IMR-90 (cell line): ENCODE data around the gene ERC2. TPM values are rescaled to one million over a fixed set of nuclear protein-coding genes. Genes with fewer than 3 reads are reported as not detected.

Experiments used
- ATAC-seq: fragments of 200-7000 bp; cut with Tn5 transposase; 2 replicates; pipeline ENCODE4 v1.9.1; 2020; ENCODE audit warnings: low read depth, mild to moderate bottlenecking, moderate library complexity
- BruUV-seq: library from RNA; stranded (reverse); fragments of 400-500 nt; replicated peaks from 2 replicates; lab custom pipeline; 2021; lab: Mats Ljungman, UMichigan
- CTCF ChIA-PET: fragments of 300-600 bp; formaldehyde crosslinking; extraction: SDS; loops from one replicate; lab custom pipeline; 2021; ENCODE audit warnings: antibody characterized with exemption; lab: Yijun Ruan, JAX
- POLR2A ChIA-PET: fragments of 300-600 bp; sonication (Branson Sonifier 250); formaldehyde crosslinking; loops from one replicate; lab custom pipeline; 2022; ENCODE audit warnings: antibody characterized with exemption; ENCODE audit not compliant: unreplicated experiment; lab: Charles Lee
- DNase-seq: peaks from one replicate; pipeline ENCODE4 v3.0.0; 2013
- H2AFZ ChIP-seq: replicated peaks from 2 replicates; pipeline ENCODE3; 2013; ENCODE audit warnings: low read length, mild to moderate bottlenecking; ENCODE audit not compliant: poor library complexity
- H2AK5ac ChIP-seq: 2 replicates; pipeline ENCODE4 v1.6.1; 2013; ENCODE audit warnings: low read depth, low read length, inconsistent platforms
- H2AK9ac ChIP-seq: replicated peaks from 2 replicates; pipeline ENCODE3; 2013; ENCODE audit warnings: mild to moderate bottlenecking, low read depth, low read length, moderate library complexity; ENCODE audit not compliant: poor library complexity
- H2BK120ac ChIP-seq: 2 replicates; pipeline ENCODE4 v1.6.1; 2013; ENCODE audit warnings: low read depth, low read length, inconsistent platforms
- H2BK15ac ChIP-seq: 3 replicates; pipeline ENCODE4 v1.6.1; 2013; ENCODE audit warnings: low read depth, low read length, inconsistent platforms
- H2BK20ac ChIP-seq: 2 replicates; pipeline ENCODE4 v1.6.1; 2013; ENCODE audit warnings: low read depth, mild to moderate bottlenecking, inconsistent platforms, low read length, moderate library complexity
- H2BK5ac ChIP-seq: 2 replicates; pipeline ENCODE4 v1.6.1; 2013; ENCODE audit warnings: mild to moderate bottlenecking, low read depth, low read length, inconsistent platforms; ENCODE audit not compliant: poor library complexity, severe bottlenecking
- H3K14ac ChIP-seq: replicated peaks from 2 replicates; pipeline ENCODE4 v1.6.1; 2013; ENCODE audit warnings: low read depth, low read length, inconsistent platforms
- H3K18ac ChIP-seq: 2 replicates; pipeline ENCODE4 v1.6.1; 2013; ENCODE audit warnings: low read depth, low read length, control low read depth
- H3K23ac ChIP-seq: 2 replicates; pipeline ENCODE4 v1.6.1; 2013; ENCODE audit warnings: low read depth, low read length, inconsistent platforms
- H3K27ac ChIP-seq: 2 replicates; pipeline ENCODE4 v1.5.1; 2013; ENCODE audit warnings: mild to moderate bottlenecking, control low read depth, low read length; ENCODE audit not compliant: insufficient read depth
- H3K27me3 ChIP-seq: 2 replicates; pipeline ENCODE4 v1.6.1; 2013; ENCODE audit warnings: low read length; ENCODE audit not compliant: control insufficient read depth, insufficient read depth
- H3K36me3 ChIP-seq: 2 replicates; pipeline ENCODE4 v1.6.1; 2013; ENCODE audit warnings: low read length, mixed read lengths; ENCODE audit not compliant: control insufficient read depth, insufficient read depth
- H3K4ac ChIP-seq: 2 replicates; pipeline ENCODE4 v1.6.1; 2013; ENCODE audit warnings: low read depth, low read length, inconsistent platforms
- H3K4me1 ChIP-seq: 2 replicates; pipeline ENCODE4 v1.6.1; 2013; ENCODE audit warnings: low read length, mixed read lengths; ENCODE audit not compliant: control insufficient read depth, insufficient read depth
- H3K4me2 ChIP-seq: 2 replicates; pipeline ENCODE4 v1.6.1; 2013; ENCODE audit warnings: low read depth, mild to moderate bottlenecking, control low read depth, low read length, moderate library complexity
- H3K4me3 ChIP-seq: 2 replicates; pipeline ENCODE4 v1.5.1; 2013; ENCODE audit warnings: low read depth, mild to moderate bottlenecking, control low read depth, low read length, moderate library complexity; ENCODE audit not compliant: insufficient read depth
- H3K56ac ChIP-seq: 2 replicates; pipeline ENCODE4 v1.6.1; 2013; ENCODE audit warnings: low read length, inconsistent platforms; ENCODE audit not compliant: insufficient read depth; ENCODE audit errors: extremely low read depth
- H3K79me1 ChIP-seq, 2 experiments: 2 replicates each; pipeline ENCODE4 v1.6.1; 2013; ENCODE audit warnings: low read length in 2 of 2, inconsistent platforms in 1 of 2, low read depth in 1 of 2
- H3K9ac ChIP-seq: 2 replicates; pipeline ENCODE4 v1.6.1; 2013; ENCODE audit warnings: low read depth, low read length, control low read depth
- H3K9me1 ChIP-seq: 2 replicates; pipeline ENCODE4 v1.6.1; 2013; ENCODE audit warnings: low read length, inconsistent platforms; ENCODE audit not compliant: insufficient read depth
- H3K9me3 ChIP-seq: 2 replicates; pipeline ENCODE4 v1.6.1; 2013; ENCODE audit warnings: low read length; ENCODE audit not compliant: control insufficient read depth, insufficient read depth
- H4K20me1 ChIP-seq: 2 replicates; pipeline ENCODE4 v1.6.1; 2013; ENCODE audit warnings: low read length, inconsistent platforms; ENCODE audit not compliant: insufficient read depth
- H4K5ac ChIP-seq: 2 replicates; pipeline ENCODE4 v1.6.1; 2013; ENCODE audit warnings: mild to moderate bottlenecking, low read depth, low read length, control low read depth
- H4K8ac ChIP-seq, 2 experiments: 2 replicates each; pipeline ENCODE4 v1.6.1; 2013; ENCODE audit warnings: low read depth in 2 of 2, low read length in 2 of 2, control low read depth in 1 of 2, inconsistent platforms in 1 of 2
- H4K91ac ChIP-seq: 2 replicates; pipeline ENCODE4 v1.6.1; 2013; ENCODE audit warnings: low read depth, low read length, inconsistent platforms; ENCODE audit not compliant: insufficient read depth
- BHLHE40 ChIP-seq: fragments of 150-350 bp; IDR thresholded peaks from 2 replicates; pipeline ENCODE4 v1.6.1; 2016; ENCODE audit warnings: mild to moderate bottlenecking, low read depth, low read length
- CEBPB ChIP-seq: IDR thresholded peaks from 2 replicates; pipeline ENCODE4 v1.6.1; 2012; ENCODE audit warnings: low read depth, low read length, improper control_type of control experiment
- CHD1 ChIP-seq: IDR thresholded peaks from 2 replicates; pipeline ENCODE4 v1.6.1; 2012; ENCODE audit warnings: low read depth, low read length, improper control_type of control experiment
- MAFK ChIP-seq: IDR thresholded peaks from 2 replicates; pipeline ENCODE4 v1.6.1; 2012; ENCODE audit warnings: low read depth, low read length, improper control_type of control experiment
- MAZ ChIP-seq: IDR thresholded peaks from 2 replicates; pipeline ENCODE4 v1.6.1; 2012; ENCODE audit warnings: low read depth, mild to moderate bottlenecking, low read length, improper control_type of control experiment, moderate library complexity, borderline replicate concordance
- MXI1 ChIP-seq: IDR thresholded peaks from 2 replicates; pipeline ENCODE4 v1.6.1; 2012; ENCODE audit warnings: low read depth, mild to moderate bottlenecking, low read length, moderate library complexity, borderline replicate concordance
- NFE2L2 ChIP-seq: fragments of 150-350 bp; IDR thresholded peaks from 2 replicates; pipeline ENCODE4 v1.6.1; 2016; ENCODE audit warnings: low read depth, mild to moderate bottlenecking, low read length
- POLR2A ChIP-seq: IDR thresholded peaks from 2 replicates; pipeline ENCODE4 v1.6.1; 2012; ENCODE audit warnings: mild to moderate bottlenecking, low read depth, low read length
- RAD21 ChIP-seq: IDR thresholded peaks from 2 replicates; pipeline ENCODE4 v1.6.1; 2012; ENCODE audit warnings: low read length, improper control_type of control experiment
- RFX5 ChIP-seq: IDR thresholded peaks from 2 replicates; pipeline ENCODE4 v1.8.0; 2012; ENCODE audit warnings: low read depth, mild to moderate bottlenecking, low read length, moderate library complexity
- WGBS, 2 experiments: methylation state at CpG; one replicate each; pipeline versions ENCODE4 v1.1.5 to v1.1.7; 2013; ENCODE audit warnings: missing lambda C conversion rate in 2 of 2; ENCODE audit not compliant: insufficient read length in 1 of 2; ENCODE audit errors: extremely low coverage in 2 of 2; 5-methylcytosine and 5-hydroxymethylcytosine counted together
- dilution Hi-C: fragments of 300-500 bp; cut with HindIII; formaldehyde crosslinking; loops from one replicate; pipeline ENCODE4 v1.14.3; 2018; ENCODE audit warnings: low sequenced_read_pairs; ENCODE audit not compliant: unreplicated experiment
- in situ Hi-C: fragments of 300-500 bp; cut with MboI; formaldehyde crosslinking; loops from 3 replicates; pipeline ENCODE4 v1.14.3; 2019; ENCODE audit warnings: low sequenced_read_pairs, inconsistent platforms, mixed read lengths
- intact Hi-C: fragments of 100-400 bp; cut with micrococcal nuclease; formaldehyde crosslinking; loops from 2 replicates; pipeline ENCODE4 v1.10.0; 2022
- polyA plus RNA-seq, 3 experiments: library from polyadenylated mRNA; depleted of rRNA; stranded (reverse); fragments of >200 nt; gene quantifications; 2 replicates each; pipeline ENCODE4 v1.2.3, GENCODE V29; 2012; ENCODE audit warnings: low replicate concordance in 1 of 3
- total RNA-seq: library from RNA; depleted of rRNA; stranded (reverse); fragments of >200 nt; gene quantifications from 2 replicates; pipeline ENCODE4 v1.2.3, GENCODE V29; 2012
- TF ChIP-seq, protein P1 (sequence below): fragments of 150-350 bp; IDR thresholded peaks from 2 replicates; pipeline ENCODE4 v1.6.1; 2017; ENCODE audit warnings: mild to moderate bottlenecking, antibody characterized with exemption, low read length, low read depth

ERC2 gene
- total and polyA plus RNA-seq, 2 of the 4 experiments (the other 2 are of a cell fraction), result 0.17 to 0.18 TPM

- dilution Hi-C loops (no loop called here), intact Hi-C loops (no loop called here), in situ Hi-C loops (no loop called here)
- no peaks in the 10 kb centered on the region for H4K20me1 ChIP-seq
- DNase-seq (no peak), ATAC-seq (no peak)
- no peaks in the 10 kb centered on the region for H3K79me1 ChIP-seq
- H3K9me3 ChIP-seq, result no peaks in the 10 kb centered on the region
- H3K4me1 ChIP-seq, result no peaks in the 10 kb centered on the region
- H3K4me2 ChIP-seq, result no peak overlapping the region
- H2AK5ac ChIP-seq, result no peak overlapping the region
- no peak overlapping the region for H3K9ac ChIP-seq
- H2BK20ac ChIP-seq, result no peak overlapping the region
- CTCF ChIA-PET, result interaction anchor here (0.6 kb wide), 1 partner anchor 48 kb away, joined by 3 read pairs; no protein-coding TSS in a partner anchor
- TF ChIP-seq CHD1, result no peak
- TF ChIP-seq NFE2L2, result no peak
- TF ChIP-seq, protein P1, sequence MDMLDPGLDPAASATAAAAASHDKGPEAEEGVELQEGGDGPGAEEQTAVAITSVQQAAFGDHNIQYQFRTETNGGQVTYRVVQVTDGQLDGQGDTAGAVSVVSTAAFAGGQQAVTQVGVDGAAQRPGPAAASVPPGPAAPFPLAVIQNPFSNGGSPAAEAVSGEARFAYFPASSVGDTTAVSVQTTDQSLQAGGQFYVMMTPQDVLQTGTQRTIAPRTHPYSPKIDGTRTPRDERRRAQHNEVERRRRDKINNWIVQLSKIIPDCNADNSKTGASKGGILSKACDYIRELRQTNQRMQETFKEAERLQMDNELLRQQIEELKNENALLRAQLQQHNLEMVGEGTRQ, result no peak
- no peak for TF ChIP-seq RAD21
- no peak for TF ChIP-seq BHLHE40
- TF ChIP-seq MAZ, result no peak
- TF ChIP-seq POLR2A, result no peak
- no peak for TF ChIP-seq MAFK
- no peak for TF ChIP-seq RFX5
- no peak for TF ChIP-seq CEBPB
- TF ChIP-seq MXI1, result no peak
- no peaks in the 10 kb centered on the region for H3K36me3 ChIP-seq
- POLR2A ChIA-PET, result no interaction called here
- H2BK15ac ChIP-seq, result no peak overlapping the region
- BruUV-seq, result no TSS peak
- H4K91ac ChIP-seq, result no peak overlapping the region
- no peak overlapping the region for H4K8ac ChIP-seq
- H3K56ac ChIP-seq, result no peak overlapping the region
- H3K4me3 ChIP-seq, result no peak overlapping the region
- H4K5ac ChIP-seq, result no peak overlapping the region
- no peak overlapping the region for H3K23ac ChIP-seq
- no peak overlapping the region for H3K27ac ChIP-seq
- no peak overlapping the region for H3K18ac ChIP-seq
- no peak overlapping the region for H2BK5ac ChIP-seq
- H2AFZ ChIP-seq, result no peak overlapping the region
- H3K14ac ChIP-seq, result no peak overlapping the region
- no peaks in the 10 kb centered on the region for H3K9me1 ChIP-seq
- no peak overlapping the region for H2AK9ac ChIP-seq
- H2BK120ac ChIP-seq, result no peak overlapping the region
- WGBS, 2 experiments, result no CpG with 5 or more reads among the region's 4 CpGs
- no peak overlapping the region for H3K4ac ChIP-seq
- no peaks in the 10 kb centered on the region for H3K27me3 ChIP-seq
Observed at GRCh38 chr3:56202997-56203396, 265.3 kb downstream of the ERC2 start.
